GM12801 (cell line): ENCODE results near the gene ICAM1.

Experiments
- CTCF ChIP-seq: IDR thresholded peaks from one replicate; pipeline ENCODE4 v1.5.1; 2011; ENCODE audit warnings: control low read depth; ENCODE audit not compliant: insufficient read length; ENCODE audit errors: extremely low read depth

Gene ICAM1

GRCh38 chr19:10260141-10260584 lies 10.8 kb upstream of the ICAM1 start:
- TF ChIP-seq CTCF = no peak

- TF ChIP-seq CTCF = no peak
Observed at GRCh38 chr19:10262771-10263170, 8.1 kb upstream of the ICAM1 start.

GRCh38 chr19:10266706-10267105 lies 4.2 kb upstream of the ICAM1 start:
- no peak for TF ChIP-seq CTCF

DNA sequence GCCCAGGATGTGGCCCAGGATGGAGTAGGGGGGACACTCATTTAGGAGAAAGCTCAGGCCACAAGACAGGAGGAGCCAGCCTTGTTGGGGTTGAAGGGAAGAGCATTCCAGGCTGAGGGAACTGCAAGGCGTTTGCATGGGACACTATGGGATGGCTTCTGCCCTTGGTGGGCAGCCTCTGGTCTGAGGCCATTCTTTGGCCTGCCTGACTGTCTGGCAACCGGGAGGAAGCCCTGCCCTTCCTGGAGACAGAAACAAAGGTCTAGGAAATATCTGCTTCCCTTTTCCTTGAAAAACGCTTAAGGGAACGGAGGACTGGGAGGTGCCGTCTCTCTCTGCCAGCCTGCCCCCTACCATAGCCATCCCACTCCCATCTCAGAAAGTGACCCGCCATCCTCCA lies 2.8 kb upstream of the ICAM1 start:
- no peak for TF ChIP-seq CTCF

GRCh38 chr19:10269333-10270179 lies 1.4 kb upstream of the ICAM1 start:
- TF ChIP-seq CTCF = no peak

DNA sequence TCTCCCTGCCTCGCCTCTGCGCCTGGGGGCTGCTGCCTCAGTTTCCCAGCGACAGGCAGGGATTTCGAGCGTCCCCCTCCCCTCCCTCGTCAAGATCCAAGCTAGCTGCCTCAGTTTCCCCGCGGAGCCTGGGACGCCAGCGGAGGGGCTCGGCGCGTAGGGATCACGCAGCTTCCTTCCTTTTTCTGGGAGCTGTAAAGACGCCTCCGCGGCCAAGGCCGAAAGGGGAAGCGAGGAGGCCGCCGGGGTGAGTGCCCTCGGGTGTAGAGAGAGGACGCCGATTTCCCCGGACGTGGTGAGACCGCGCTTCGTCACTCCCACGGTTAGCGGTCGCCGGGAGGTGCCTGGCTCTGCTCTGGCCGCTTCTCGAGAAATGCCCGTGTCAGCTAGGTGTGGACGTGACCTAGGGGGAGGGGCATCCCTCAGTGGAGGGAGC lies 722 bp upstream of the ICAM1 start:
- TF ChIP-seq CTCF = no peak

GRCh38 chr19:10271543-10272086 lies 695 bp downstream of the ICAM1 start:
- no peak for TF ChIP-seq CTCF
